IPS DF 6.9 (cell line): ENCODE data around the gene GPR65.

Experiments
- DNase-seq: peaks from one replicate; pipeline ENCODE4 v3.0.0-alpha.2; 2013; ENCODE audit warnings: low read depth, low spot score
- H3K27ac ChIP-seq: one replicate; pipeline ENCODE4 v1.5.1; 2013; ENCODE audit warnings: low read length, control low read depth
- H3K27me3 ChIP-seq: 2 replicates; pipeline ENCODE4 v1.6.1; 2013; ENCODE audit warnings: mild to moderate bottlenecking, low read length; ENCODE audit not compliant: control insufficient read depth, insufficient read depth
- H3K36me3 ChIP-seq: 2 replicates; pipeline ENCODE4 v1.6.1; 2013; ENCODE audit warnings: low read length; ENCODE audit not compliant: control insufficient read depth, insufficient read depth
- H3K4me1 ChIP-seq: 2 replicates; pipeline ENCODE4 v1.6.1; 2013; ENCODE audit warnings: low read length; ENCODE audit not compliant: control insufficient read depth, insufficient read depth
- H3K4me3 ChIP-seq: 2 replicates; pipeline ENCODE4 v1.5.1; 2013; ENCODE audit warnings: mild to moderate bottlenecking, low read length
- H3K9me3 ChIP-seq: 2 replicates; pipeline ENCODE4 v1.6.1; 2013; ENCODE audit warnings: low read length, inconsistent platforms; ENCODE audit not compliant: control insufficient read depth, insufficient read depth
- WGBS: extraction: QIAGEN DNeasy Blood & Tissue Kit; methylation state at CpG from one replicate; pipeline ENCODE4 v1.1.7; 2013; ENCODE audit warnings: mixed read lengths, missing lambda C conversion rate; ENCODE audit not compliant: insufficient read length, insufficient coverage; 5-methylcytosine and 5-hydroxymethylcytosine counted together

The GPR65 gene

GRCh38 chr14:87989956-87990299, 15.0 kb upstream of the GPR65 start:
- no CpG with 5 or more reads among the region's 2 CpGs for WGBS
- Histone ChIP-seq H3K4me1 (peaks cover 1% of the 10 kb centered on the region; the same call in 1 of the 2 replicates), H3K4me3 (no peak overlapping the region), H3K36me3 (no peaks in the 10 kb centered on the region), H3K27ac (no peak overlapping the region), H3K9me3 (no peaks in the 10 kb centered on the region), H3K27me3 (no peaks in the 10 kb centered on the region)
- DNase-seq, result no peak

DNA sequence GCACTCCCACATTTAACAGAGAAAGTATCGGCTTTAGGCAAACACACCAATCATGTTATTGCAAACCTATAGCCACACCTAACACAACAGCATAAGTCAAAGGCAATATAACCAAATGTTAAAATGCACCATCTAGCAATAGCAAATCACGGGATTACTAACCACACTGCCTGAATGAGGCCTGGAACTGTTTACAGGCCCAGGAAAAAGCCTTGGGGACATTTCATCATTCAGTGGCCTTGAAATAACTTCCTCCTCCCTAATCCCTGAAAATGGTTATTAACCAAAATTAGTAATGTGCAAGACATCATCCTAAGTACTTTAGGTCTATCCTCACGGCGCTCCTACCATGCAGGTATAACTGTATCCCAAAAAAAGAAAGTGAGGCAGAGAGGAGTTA, 14.3 kb upstream of the GPR65 start:
- Histone ChIP-seq H3K9me3 (no peaks in the 10 kb centered on the region), H3K27ac (no peak overlapping the region), H3K36me3 (no peaks in the 10 kb centered on the region), H3K27me3 (no peaks in the 10 kb centered on the region), H3K4me1 (peaks cover 1% of the 10 kb centered on the region; the same call in 1 of the 2 replicates), H3K4me3 (no peak overlapping the region)
- WGBS, result no CpG with 5 or more reads among the region's 4 CpGs
- DNase-seq, result no peak

DNA sequence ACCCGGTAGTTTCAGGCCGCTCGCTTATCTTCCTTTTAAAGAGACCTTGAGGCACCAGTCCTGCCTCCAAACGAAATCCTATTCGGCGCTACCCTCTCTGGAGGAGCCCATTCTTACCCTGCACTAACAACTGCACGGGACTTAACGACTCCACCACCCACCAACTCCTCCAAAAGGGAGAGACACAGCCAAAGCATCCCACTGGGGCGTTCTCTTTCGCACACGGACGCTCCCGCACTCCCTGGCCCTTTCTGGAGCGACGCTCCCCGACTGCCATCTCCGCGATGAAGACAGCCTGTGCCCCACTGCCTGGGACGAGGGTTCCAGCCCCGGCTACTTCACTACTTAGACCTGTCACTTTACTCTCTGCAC, 12.6 kb upstream of the GPR65 start:
- Histone ChIP-seq H3K4me1 (peaks cover 1% of the 10 kb centered on the region; the same call in 1 of the 2 replicates), H3K4me3 (peak overlapping the region; percentile 87; the same call in 1 of the 2 replicates), H3K36me3 (no peaks in the 10 kb centered on the region), H3K9me3 (no peaks in the 10 kb centered on the region), H3K27me3 (no peaks in the 10 kb centered on the region), H3K27ac (no peak overlapping the region)
- WGBS, result no CpG with 5 or more reads among the region's 20 CpGs
- DNase-seq, result no peak

DNA sequence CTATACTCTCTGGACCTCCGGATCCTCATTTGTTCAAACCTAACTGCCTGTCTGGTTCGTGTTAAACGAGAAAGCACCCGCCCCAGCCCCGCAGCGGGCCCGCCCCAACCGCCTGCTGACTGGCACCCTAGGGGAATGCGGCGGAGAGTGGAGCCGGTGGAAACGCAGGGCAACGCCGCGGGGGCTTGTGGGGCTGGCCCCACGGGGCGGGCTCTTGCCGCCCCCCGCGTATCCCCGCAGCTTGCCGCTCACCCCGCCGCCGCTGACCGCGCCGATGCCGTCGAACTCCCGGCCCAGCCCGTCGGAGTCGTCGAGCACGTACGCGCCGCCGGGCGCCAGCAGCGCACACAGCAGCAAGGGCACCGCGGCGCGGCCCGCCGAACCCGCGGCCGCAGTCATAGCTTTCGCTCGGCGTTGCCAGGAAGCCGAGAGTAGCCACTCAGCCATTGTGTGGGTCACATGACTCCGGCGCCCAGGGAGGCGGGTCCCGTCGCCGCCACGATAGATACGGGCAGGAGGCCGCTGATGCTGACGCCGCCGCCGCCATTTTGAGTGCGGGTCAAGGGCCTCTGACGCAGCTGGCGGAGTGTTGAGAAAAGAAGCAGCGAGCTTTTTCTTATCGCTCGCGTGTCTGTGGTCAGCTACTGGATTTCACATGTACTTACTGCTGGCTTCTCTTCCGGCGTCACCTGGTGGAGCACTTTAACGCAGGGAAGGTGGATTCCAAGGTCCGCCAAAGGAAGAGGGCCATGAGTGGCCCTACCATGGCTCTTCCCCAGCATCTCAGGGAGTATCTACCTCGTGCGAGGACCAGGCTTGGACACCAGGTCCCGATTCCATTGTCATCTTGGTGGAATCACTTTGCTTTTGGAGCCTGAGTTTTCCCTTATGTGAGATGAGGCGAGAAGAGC, 12.0 kb upstream of the GPR65 start, which contains the start of gene GALC:
TSS of gene GALC (minus strand) at position 465 of the 911 bp plus-strand sequence. CDS start at position 447, 18 bp downstream.
- Histone ChIP-seq H3K4me3 (peak within 1 kb of the TSS; percentile 87; the same call in 1 of the 2 replicates), H3K36me3 (no peaks in the 10 kb centered on the region), H3K9me3 (no peaks in the 10 kb centered on the region), H3K27ac (no peak within 1 kb of the TSS), H3K4me1 (peaks cover 1% of the 10 kb centered on the region; the same call in 1 of the 2 replicates), H3K27me3 (no peaks in the 10 kb centered on the region)
- DNase-seq, result peak; percentile 79
- no CpG with 5 or more reads among the region's 83 CpGs for WGBS

DNA sequence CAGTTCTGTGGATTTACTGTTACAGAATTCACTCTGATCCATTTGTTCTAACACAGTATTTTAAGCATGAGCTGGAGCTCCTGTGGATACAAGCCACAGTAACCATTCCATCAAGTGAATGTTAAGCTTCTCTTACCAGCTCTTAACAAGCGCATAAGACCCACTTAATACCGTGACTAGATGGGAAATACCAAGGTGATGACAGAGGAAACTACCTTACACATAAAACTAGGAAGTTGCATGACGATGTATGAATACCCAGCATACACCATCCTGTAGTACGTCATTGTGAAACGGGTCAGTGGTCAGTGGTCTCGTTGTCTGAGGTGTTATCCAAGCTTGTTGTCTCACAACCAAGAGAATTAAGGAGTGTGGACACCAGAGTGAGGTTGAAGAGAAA, 10.0 kb upstream of the GPR65 start:
- H3K4me1 ChIP-seq, result peaks cover 1% of the 10 kb centered on the region; the same call in 1 of the 2 replicates
- no peak overlapping the region for H3K4me3 ChIP-seq
- no peak for DNase-seq
- no CpG with 5 or more reads among the region's 6 CpGs for WGBS
- no peaks in the 10 kb centered on the region for H3K9me3 ChIP-seq
- H3K27ac ChIP-seq, result no peak overlapping the region
- no peaks in the 10 kb centered on the region for H3K27me3 ChIP-seq
- no peaks in the 10 kb centered on the region for H3K36me3 ChIP-seq

DNA sequence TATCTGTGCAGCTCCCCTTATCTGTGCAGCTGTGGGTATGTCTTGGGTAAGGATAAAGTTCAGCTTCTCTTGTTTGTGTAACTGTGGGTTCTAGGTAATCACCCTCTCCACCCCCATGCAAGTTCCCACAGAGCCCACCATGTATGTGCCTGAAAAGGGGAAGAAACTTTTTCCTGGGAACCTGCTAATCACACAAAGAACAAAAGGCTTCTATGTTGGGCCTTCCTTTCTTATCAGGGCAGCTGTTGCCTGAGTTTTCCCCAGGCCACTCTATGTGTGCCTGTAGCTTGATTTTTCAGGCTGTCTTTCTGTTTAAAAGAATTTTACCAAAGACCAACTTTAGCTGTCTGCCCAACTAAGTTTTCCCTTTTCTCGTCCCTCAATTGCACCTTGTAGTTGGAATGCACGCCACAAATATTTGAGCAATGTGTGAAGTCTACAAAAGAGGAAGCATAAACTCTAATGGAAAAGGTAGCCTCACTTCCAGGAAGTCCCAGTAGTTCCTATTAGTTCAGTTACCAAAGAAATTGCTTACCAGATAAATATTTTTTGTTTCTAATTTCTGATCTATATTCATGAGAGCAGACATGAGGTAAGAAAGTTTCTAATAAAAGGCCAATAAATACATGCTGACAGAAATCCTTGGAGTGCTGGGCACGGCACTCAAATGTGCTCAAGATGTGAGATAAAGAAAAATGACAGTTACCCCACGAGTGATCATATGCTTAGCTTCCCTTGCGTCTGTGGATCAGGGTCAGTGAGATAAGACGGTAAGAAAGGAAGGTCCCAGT, 9.2 kb upstream of the GPR65 start:
- Histone ChIP-seq H3K9me3 (no peaks in the 10 kb centered on the region), H3K4me3 (no peak overlapping the region), H3K27me3 (no peaks in the 10 kb centered on the region), H3K27ac (no peak overlapping the region), H3K36me3 (no peaks in the 10 kb centered on the region), H3K4me1 (peaks cover 1% of the 10 kb centered on the region; the same call in 1 of the 2 replicates)
- no CpG with 5 or more reads among the region's 6 CpGs for WGBS
- DNase-seq, result no peak

- H3K4me1 ChIP-seq, result peaks cover 1% of the 10 kb centered on the region; the same call in 1 of the 2 replicates
- DNase-seq, result no peak
- WGBS, result no CpG with 5 or more reads among the region's 1 CpG
- no peaks in the 10 kb centered on the region for H3K36me3 ChIP-seq
- H3K4me3 ChIP-seq, result no peak overlapping the region
- no peaks in the 10 kb centered on the region for H3K9me3 ChIP-seq
- no peaks in the 10 kb centered on the region for H3K27me3 ChIP-seq
- no peak overlapping the region for H3K27ac ChIP-seq
Observed at GRCh38 chr14:87996291-87996592, 8.7 kb upstream of the GPR65 start.

GRCh38 chr14:87998482-87998881, 6.5 kb upstream of the GPR65 start:
- H3K27me3 ChIP-seq, result no peaks in the 10 kb centered on the region
- H3K4me1 ChIP-seq, result no peaks in the 10 kb centered on the region
- no peak for DNase-seq
- no peak overlapping the region for H3K27ac ChIP-seq
- H3K9me3 ChIP-seq, result no peaks in the 10 kb centered on the region
- no peaks in the 10 kb centered on the region for H3K36me3 ChIP-seq
- H3K4me3 ChIP-seq, result no peak overlapping the region

GRCh38 chr14:87999277-87999676, 5.7 kb upstream of the GPR65 start:
- no peaks in the 10 kb centered on the region for H3K36me3 ChIP-seq
- no peaks in the 10 kb centered on the region for H3K27me3 ChIP-seq
- H3K4me3 ChIP-seq, result no peak overlapping the region
- no peaks in the 10 kb centered on the region for H3K9me3 ChIP-seq
- no peaks in the 10 kb centered on the region for H3K4me1 ChIP-seq
- H3K27ac ChIP-seq, result no peak overlapping the region
- DNase-seq, result no peak
- WGBS, result no CpG with 5 or more reads among the region's 2 CpGs

GRCh38 chr14:88002421-88003075, 2.4 kb upstream of the GPR65 start:
- no peaks in the 10 kb centered on the region for H3K9me3 ChIP-seq
- no peak overlapping the region for H3K27ac ChIP-seq
- no peak for DNase-seq
- H3K4me1 ChIP-seq, result no peaks in the 10 kb centered on the region
- WGBS, result no CpG with 5 or more reads among the region's 4 CpGs
- no peak overlapping the region for H3K4me3 ChIP-seq
- H3K27me3 ChIP-seq, result no peaks in the 10 kb centered on the region
- H3K36me3 ChIP-seq, result no peaks in the 10 kb centered on the region
